Measurements from ENCODE around the gene GADD45B. TPM values are rescaled to one million over a fixed set of nuclear protein-coding genes. Genes with fewer than 3 reads are reported as not detected.

Gene GADD45B
- total and polyA plus RNA-seq, 10 of the 15 experiments (the other 5 are each of a cell fraction or from before 2014, with no cell fraction given): 2.4 to 180 (median 91.1) TPM

DNA sequence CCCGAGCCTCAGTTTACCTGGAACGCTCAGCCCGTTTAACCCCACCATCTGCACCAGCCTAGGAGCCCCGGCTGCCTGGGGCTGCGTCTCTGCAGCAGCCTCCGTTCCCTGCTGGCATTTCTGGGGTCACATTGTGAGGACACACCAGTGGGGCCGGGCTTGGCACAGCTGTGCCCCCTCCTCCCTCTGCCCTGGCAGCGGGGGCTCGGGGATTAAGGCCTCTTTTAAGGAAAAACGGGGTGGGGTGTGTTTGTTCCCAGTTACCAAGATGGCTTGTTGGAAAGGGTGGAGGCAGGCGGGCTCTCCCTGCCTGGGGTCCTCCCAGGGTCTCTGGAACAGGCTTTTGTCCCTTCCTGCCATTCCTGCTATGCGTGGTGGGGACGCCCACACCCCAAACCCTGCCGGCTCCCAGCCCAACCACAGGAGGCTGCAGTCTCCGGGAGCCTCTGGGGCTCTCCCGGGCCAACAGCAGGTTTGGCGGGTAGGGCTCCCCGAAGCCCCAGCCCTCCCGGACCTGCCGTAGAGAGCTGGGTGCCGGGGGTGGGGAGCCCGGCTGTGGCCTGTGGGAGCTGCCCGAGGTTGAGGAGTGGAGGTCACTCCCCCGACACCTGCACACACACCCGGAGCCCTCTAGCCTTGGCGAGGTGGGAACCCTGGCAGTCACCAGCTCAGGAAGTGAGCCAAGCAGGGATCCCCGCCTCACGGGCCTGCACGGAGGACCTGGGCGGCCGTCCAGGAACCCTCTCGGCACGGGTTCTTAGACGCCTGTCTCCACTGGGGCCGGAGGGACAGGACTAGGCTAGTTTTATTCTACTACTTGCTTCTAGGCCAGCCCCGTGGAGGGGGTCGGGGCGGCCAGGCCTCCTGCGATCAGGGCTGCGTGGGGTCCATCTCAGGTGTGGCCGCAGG is 36.9 kb downstream of the GADD45B start (continued):
- TF ChIP-seq, protein P1, sequence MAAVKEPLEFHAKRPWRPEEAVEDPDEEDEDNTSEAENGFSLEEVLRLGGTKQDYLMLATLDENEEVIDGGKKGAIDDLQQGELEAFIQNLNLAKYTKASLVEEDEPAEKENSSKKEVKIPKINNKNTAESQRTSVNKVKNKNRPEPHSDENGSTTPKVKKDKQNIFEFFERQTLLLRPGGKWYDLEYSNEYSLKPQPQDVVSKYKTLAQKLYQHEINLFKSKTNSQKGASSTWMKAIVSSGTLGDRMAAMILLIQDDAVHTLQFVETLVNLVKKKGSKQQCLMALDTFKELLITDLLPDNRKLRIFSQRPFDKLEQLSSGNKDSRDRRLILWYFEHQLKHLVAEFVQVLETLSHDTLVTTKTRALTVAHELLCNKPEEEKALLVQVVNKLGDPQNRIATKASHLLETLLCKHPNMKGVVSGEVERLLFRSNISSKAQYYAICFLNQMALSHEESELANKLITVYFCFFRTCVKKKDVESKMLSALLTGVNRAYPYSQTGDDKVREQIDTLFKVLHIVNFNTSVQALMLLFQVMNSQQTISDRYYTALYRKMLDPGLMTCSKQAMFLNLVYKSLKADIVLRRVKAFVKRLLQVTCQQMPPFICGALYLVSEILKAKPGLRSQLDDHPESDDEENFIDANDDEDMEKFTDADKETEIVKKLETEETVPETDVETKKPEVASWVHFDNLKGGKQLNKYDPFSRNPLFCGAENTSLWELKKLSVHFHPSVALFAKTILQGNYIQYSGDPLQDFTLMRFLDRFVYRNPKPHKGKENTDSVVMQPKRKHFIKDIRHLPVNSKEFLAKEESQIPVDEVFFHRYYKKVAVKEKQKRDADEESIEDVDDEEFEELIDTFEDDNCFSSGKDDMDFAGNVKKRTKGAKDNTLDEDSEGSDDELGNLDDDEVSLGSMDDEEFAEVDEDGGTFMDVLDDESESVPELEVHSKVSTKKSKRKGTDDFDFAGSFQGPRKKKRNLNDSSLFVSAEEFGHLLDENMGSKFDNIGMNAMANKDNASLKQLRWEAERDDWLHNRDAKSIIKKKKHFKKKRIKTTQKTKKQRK (IDR thresholded peaks at IDR 0.05; ENCODE audit: low read depth, low read length): no peak
- TF ChIP-seq SMARCA5 (IDR thresholded peaks at IDR 0.05) (0 out of 2 replicates have a peak, but pooled peaks have one; percentile 11), STAT1 (conservative IDR thresholded peaks at IDR 0.05) (no peak), NFIC (IDR thresholded peaks at IDR 0.05; ENCODE audit: low read depth, low read length) (no peak), SRF (IDR thresholded peaks at IDR 0.05; ENCODE audit: low read depth in 2 of 2, low read length in 2 of 2) (no peak), SP1 (IDR thresholded peaks at IDR 0.05; ENCODE audit: low read depth, low read length) (no peak), SREBF1 (IDR thresholded peaks at IDR 0.05; ENCODE audit: low read length) (no peak)
- TF ChIP-seq, protein P2, sequence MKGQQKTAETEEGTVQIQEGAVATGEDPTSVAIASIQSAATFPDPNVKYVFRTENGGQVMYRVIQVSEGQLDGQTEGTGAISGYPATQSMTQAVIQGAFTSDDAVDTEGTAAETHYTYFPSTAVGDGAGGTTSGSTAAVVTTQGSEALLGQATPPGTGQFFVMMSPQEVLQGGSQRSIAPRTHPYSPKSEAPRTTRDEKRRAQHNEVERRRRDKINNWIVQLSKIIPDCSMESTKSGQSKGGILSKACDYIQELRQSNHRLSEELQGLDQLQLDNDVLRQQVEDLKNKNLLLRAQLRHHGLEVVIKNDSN (IDR thresholded peaks at IDR 0.05; ENCODE audit: borderline replicate concordance, extremely low read length, insufficient read depth, low read depth, low read length): no peak
